Upper lobe of right lung (tissue), 1 donor: ENCODE data around the gene SARDH. TPM values are rescaled to one million over a fixed set of nuclear protein-coding genes. Genes with fewer than 3 reads are reported as not detected.
"Not testable (repeated sequence)": the region's sequence is repeated elsewhere in the genome, so short reads cannot be mapped to it uniquely, and the experiment has no call there.

Experiments used
- ATAC-seq: fragments of 200-7000 bp; cut with Tn5 transposase; one replicate; pipeline ENCODE4 v1.9.1; 2020; ENCODE audit warnings: mild to moderate bottlenecking, moderate library complexity
- DNase-seq: peaks from one replicate; pipeline ENCODE4 v3.0.0-alpha.2; 2020
- H3K27ac ChIP-seq: fragments of 200-600 bp; one replicate; pipeline ENCODE4 v1.8.0; 2022
- H3K27me3 ChIP-seq: fragments of 200-600 bp; one replicate; pipeline ENCODE4 v1.8.0; 2022; ENCODE audit warnings: mild to moderate bottlenecking
- H3K36me3 ChIP-seq: fragments of 200-600 bp; one replicate; pipeline ENCODE4 v1.8.0; 2022
- H3K4me1 ChIP-seq: fragments of 200-600 bp; one replicate; pipeline ENCODE4 v1.8.0; 2022
- H3K4me3 ChIP-seq: fragments of 200-600 bp; one replicate; pipeline ENCODE4 v1.8.0; 2022; ENCODE audit warnings: mild to moderate bottlenecking
- H3K9me3 ChIP-seq: fragments of 200-600 bp; one replicate; pipeline ENCODE4 v1.8.0; 2022
- intact Hi-C: fragments of 100-400 bp; cut with DNase I; formaldehyde crosslinking; loops from one replicate; pipeline ENCODE4 v1.11.0; 2022
- total RNA-seq: library from RNA; stranded (reverse); fragmentation: NEBNext Ultra II Directional; extraction: Animal tissue kit (Norgen Biotek cat#: 25700); gene quantifications from one replicate; pipeline ENCODE4 v1.2.1, GENCODE V29; 2021
- TF ChIP-seq, protein P1 (sequence below): fragments of 200-600 bp; IDR thresholded peaks from one replicate; pipeline ENCODE4 v1.8.0; 2022; ENCODE audit warnings: antibody characterized with exemption
- donor health status: DM: no; HTN: yes; CAD: no; lungs with severe emphysema.

SARDH gene
- total RNA-seq, 1 donor from 2014 or later = 6.8 TPM

DNA sequence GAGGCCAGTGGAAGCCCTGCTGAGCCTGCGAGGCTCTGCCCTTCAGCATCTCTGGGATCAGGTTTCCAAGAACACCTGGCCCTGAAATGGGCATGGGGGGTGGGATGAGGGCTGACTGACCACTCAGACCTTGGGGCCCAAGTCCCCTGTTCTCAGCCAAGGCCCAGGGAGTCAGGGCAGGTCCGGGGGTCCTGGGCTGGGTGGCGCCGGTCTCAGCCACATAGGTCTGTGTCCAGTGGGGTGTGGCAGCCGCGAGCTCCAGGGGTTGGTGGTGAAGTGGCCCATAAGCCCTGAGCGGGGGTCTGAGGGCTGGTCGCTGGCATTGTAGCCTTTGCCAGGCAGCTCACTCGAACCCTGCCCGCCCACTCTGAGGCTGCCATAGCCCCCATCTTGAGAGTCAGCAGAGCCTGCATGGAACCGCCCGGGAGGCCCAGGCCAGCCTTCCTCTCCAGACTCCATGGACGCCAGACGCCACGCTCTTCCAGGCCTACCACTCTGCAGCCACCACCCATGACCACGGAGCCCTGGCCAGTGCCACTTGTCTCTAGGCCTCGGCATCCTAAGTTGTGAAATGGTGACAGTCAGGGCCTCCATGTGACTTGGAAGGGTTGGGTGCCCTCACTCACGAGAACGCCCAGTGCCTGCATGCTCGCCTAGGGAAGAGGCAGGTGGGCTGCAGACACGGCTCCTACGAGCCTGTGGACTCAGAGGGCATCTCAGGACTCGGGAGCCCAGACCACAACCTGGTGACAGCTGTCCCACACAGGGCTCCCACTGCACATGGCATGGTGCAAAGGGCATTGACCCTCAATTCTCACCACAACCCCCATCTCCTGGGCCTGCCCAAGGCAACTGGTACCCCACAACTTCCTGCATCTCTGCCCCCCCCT, 108.7 kb downstream of the SARDH start:
- no peaks in the 10 kb centered on the region for H3K4me1 ChIP-seq
- H3K4me3 ChIP-seq = no peak overlapping the region
- ATAC-seq = no peak
- intact Hi-C loops = no loop called here
- no peaks in the 10 kb centered on the region for H3K36me3 ChIP-seq
- DNase-seq = no peak
- TF ChIP-seq, protein P1, sequence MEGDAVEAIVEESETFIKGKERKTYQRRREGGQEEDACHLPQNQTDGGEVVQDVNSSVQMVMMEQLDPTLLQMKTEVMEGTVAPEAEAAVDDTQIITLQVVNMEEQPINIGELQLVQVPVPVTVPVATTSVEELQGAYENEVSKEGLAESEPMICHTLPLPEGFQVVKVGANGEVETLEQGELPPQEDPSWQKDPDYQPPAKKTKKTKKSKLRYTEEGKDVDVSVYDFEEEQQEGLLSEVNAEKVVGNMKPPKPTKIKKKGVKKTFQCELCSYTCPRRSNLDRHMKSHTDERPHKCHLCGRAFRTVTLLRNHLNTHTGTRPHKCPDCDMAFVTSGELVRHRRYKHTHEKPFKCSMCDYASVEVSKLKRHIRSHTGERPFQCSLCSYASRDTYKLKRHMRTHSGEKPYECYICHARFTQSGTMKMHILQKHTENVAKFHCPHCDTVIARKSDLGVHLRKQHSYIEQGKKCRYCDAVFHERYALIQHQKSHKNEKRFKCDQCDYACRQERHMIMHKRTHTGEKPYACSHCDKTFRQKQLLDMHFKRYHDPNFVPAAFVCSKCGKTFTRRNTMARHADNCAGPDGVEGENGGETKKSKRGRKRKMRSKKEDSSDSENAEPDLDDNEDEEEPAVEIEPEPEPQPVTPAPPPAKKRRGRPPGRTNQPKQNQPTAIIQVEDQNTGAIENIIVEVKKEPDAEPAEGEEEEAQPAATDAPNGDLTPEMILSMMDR = no peak
- no peak overlapping the region for H3K27ac ChIP-seq
- peaks cover 5% of the 10 kb centered on the region for H3K27me3 ChIP-seq
- H3K9me3 ChIP-seq = no peaks in the 10 kb centered on the region

DNA sequence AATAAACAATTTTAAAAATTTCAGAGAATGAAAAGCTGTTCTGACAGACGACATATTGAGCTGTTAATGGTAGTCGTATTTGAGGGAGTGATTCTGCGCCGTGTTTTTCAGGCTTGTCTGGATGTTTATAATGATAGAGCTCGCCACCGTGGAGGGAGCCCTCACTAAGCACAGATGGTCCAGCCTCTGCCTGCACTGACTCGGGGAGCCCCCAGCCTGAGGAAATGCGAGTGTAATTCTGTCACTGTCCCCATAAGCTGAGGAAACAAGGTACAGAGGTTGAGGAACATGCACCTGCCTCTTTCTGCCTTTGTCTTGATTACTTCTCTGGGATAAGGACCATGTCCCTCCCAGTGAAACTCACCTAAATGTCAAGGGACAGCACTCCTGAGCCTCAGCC, 109.4 kb downstream of the SARDH start:
- H3K36me3 ChIP-seq = no peaks in the 10 kb centered on the region
- H3K9me3 ChIP-seq = no peaks in the 10 kb centered on the region
- intact Hi-C loops = no loop called here
- peaks cover under 1% of the 10 kb centered on the region for H3K27me3 ChIP-seq
- no peak overlapping the region for H3K27ac ChIP-seq
- DNase-seq = no peak
- no peak for ATAC-seq
- TF ChIP-seq, protein P1 = no peak
- no peaks in the 10 kb centered on the region for H3K4me1 ChIP-seq
- no peak overlapping the region for H3K4me3 ChIP-seq

DNA sequence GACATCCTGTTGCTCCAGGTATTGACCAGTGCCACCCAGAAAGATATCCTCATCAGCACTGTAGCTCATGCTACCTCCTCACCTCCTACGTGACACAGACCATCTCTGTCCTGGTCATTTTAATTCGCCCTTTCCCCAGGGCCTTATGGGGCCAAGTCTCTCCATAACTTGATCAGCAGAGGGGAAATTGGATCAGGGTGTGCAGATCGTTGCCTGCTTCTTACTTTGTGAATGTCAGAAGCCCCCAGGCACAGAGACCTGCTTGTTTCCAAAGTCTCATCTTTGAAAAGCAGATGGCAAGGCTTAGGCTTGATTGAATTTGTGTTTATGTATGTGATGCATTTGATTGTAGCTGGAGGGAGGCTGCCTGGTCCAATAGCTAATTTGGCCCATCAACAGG, 110.8 kb downstream of the SARDH start:
- TF ChIP-seq, protein P1 = no peak
- Histone ChIP-seq H3K9me3 (no peaks in the 10 kb centered on the region), H3K4me1 (no peaks in the 10 kb centered on the region), H3K36me3 (no peaks in the 10 kb centered on the region), H3K27ac (no peak overlapping the region), H3K27me3 (peaks cover 13% of the 10 kb centered on the region), H3K4me3 (no peak overlapping the region)
- ATAC-seq (no peak), DNase-seq (no peak)
- intact Hi-C loops = no loop called here

DNA sequence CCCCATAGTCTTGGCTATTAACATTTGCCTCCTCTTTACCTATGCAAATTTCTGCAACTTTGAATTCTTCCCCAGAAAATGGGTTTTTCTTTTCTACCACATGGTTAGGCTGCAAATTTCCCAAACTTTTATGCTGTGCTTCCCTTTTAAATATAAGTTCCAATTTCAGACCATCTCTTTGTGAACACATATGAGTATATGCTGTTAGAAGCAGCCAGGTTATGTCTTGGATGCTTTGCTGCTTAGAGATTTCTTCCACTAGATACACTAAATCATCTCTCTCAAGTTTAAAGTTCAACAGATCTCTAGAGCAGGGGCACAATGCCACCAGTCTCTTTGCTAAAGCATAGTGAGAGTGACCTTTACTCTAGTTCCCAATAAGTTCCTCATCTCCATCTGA, 112.1 kb downstream of the SARDH start:
- H3K27ac ChIP-seq, ATAC-seq, intact Hi-C loops, H3K36me3 ChIP-seq, H3K9me3 ChIP-seq, H3K4me1 ChIP-seq, H3K4me3 ChIP-seq, DNase-seq: not testable (repeated sequence)
- H3K27me3 ChIP-seq = peaks cover 14% of the 10 kb centered on the region

DNA sequence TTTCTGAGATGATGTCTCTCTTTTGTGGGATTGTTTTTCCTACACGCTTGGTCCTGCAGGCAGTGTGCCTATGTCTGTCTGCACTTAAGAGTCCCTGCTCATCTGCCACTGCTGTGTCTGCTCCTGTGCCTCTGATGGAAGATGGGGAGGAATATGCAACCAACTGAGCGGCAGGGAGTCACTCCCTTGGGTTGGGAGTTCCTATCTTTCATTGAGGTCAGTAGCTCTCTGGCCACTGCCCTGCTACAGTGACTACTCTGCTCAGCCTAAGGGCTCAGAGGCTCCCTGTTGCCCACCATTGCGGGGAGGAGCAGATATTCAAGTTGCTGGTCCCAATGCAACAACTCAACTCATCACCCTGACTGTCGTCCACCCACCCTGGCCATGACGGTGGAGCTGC, 115.6 kb downstream of the SARDH start:
- TF ChIP-seq, protein P1 = no peak
- Histone ChIP-seq H3K9me3 (no peaks in the 10 kb centered on the region), H3K4me1 (no peaks in the 10 kb centered on the region), H3K27me3 (peaks cover 19% of the 10 kb centered on the region), H3K27ac (no peak overlapping the region), H3K4me3 (no peak overlapping the region), H3K36me3 (no peaks in the 10 kb centered on the region)
- ATAC-seq = no peak
- DNase-seq = no peak
- intact Hi-C loops = no loop called here

DNA sequence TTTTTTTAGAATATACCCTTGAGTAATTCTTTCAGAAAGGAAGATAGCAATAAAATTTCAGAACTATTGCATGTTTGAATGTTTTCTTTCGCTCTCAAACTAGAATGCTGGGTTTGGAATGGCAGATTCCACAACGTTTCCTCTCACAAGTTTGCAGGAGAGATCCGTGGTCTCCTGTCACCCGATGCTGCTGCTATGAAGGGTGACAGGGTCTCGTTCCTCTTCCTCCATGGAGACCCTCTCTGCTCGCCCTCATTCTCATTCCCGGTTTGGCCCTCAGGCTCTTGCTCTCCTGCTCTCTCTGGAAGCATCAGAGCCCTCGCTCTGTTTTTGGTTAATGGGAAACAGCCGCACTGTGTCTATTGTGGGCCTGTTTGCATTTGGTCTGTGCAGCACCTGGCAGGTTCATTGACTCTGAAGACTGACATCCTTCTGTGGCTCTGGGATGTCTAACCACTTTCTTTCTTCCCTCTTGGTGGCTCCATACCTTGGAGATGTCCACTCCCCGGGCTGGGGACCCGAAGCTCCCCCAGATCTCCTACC, 116.4 kb downstream of the SARDH start:
- H3K36me3 ChIP-seq = no peaks in the 10 kb centered on the region
- no peak for DNase-seq
- H3K4me1 ChIP-seq = no peaks in the 10 kb centered on the region
- no peak overlapping the region for H3K27ac ChIP-seq
- no peak overlapping the region for H3K4me3 ChIP-seq
- ATAC-seq = no peak
- H3K27me3 ChIP-seq = peaks cover 19% of the 10 kb centered on the region
- H3K9me3 ChIP-seq = no peaks in the 10 kb centered on the region
- TF ChIP-seq, protein P1 = no peak
- intact Hi-C loops = no loop called here
